ENCODE data around the gene SLC66A1. TPM values are rescaled to one million over a fixed set of nuclear protein-coding genes. Genes with fewer than 3 reads are reported as not detected.

The SLC66A1 gene
- polyA plus RNA-seq, 2 of the 4 experiments (the other 2 are of a cell fraction) = 5.6 to 12.6 TPM

GRCh38 chr1:19319196-19319595 is 7.1 kb downstream of the SLC66A1 start (continued):
- TF ChIP-seq, protein P1, sequence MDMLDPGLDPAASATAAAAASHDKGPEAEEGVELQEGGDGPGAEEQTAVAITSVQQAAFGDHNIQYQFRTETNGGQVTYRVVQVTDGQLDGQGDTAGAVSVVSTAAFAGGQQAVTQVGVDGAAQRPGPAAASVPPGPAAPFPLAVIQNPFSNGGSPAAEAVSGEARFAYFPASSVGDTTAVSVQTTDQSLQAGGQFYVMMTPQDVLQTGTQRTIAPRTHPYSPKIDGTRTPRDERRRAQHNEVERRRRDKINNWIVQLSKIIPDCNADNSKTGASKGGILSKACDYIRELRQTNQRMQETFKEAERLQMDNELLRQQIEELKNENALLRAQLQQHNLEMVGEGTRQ (IDR thresholded peaks at IDR 0.05) = no peak
- no peak for TF ChIP-seq JUN (IDR thresholded peaks at IDR 0.05)

DNA sequence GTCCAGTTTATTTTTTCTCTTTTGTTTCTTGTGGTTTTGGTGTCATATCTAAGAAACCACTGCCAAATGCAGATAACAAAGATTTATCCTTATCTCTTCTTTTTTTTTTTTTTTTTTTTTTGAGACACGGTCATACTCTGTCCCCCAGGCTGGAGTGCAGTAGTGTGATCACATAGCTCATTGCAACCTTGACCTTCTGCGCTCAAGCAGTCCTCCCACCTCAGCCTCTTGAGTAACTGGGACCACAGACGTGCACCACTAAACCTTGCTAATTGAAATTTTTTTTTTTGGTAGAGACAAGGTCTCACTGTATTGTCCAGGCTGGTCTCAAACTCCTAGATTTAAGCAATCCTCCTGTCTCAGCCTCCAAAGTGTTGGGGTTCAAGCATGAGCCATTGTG is 8.9 kb downstream of the SLC66A1 start:
- ChIA-PET POLR2A (no interaction called here), CTCF (interaction anchor here (0.6 kb wide), 1 partner anchor 21 kb away, joined by 3 read pairs; no protein-coding TSS in a partner anchor)
- no peaks in the 10 kb centered on the region for H3K4me1 ChIP-seq
- DNase-seq (ENCODE audit: low read depth in 1 of 2, low spot score in 1 of 2) (no peak), ATAC-seq (no peak), FAIRE-seq (no peak)
- H3K4me3 ChIP-seq = no peak overlapping the region
- H3K9me3 ChIP-seq = no peaks in the 10 kb centered on the region
- TF ChIP-seq RARB (CRISPR knock-in tag; IDR thresholded peaks at IDR 0.05) = no peak
- 88% methylated on average over 3 of the region's 3 CpGs for WGBS (ENCODE audit: missing lambda C conversion rate)
- H3K27ac ChIP-seq = no peak overlapping the region
- H3K4me2 ChIP-seq = no peak overlapping the region

- no peak for DNase-seq (ENCODE audit: low read depth in 1 of 2, low spot score in 1 of 2)
- Histone ChIP-seq H3K4me3 (no peak overlapping the region), H3K27ac (no peak overlapping the region), H3K4me1 (no peaks in the 10 kb centered on the region), H3K4me2 (no peak overlapping the region), H3K9me3 (no peaks in the 10 kb centered on the region)
- no peak for FAIRE-seq
- no peak for ATAC-seq
- WGBS (ENCODE audit: missing lambda C conversion rate) = 92% methylated on average over 10 of the region's 10 CpGs
- TF ChIP-seq RFX5 (IDR thresholded peaks at IDR 0.05) (no peak), NR3C1 (IDR thresholded peaks at IDR 0.05) (no peak), JUN (IDR thresholded peaks at IDR 0.05) (no peak), CBX8 (IDR thresholded peaks at IDR 0.05) (no peak), BHLHE40 (IDR thresholded peaks at IDR 0.05; ENCODE audit: low read depth, low read length) (no peak), RNF2 (IDR thresholded peaks at IDR 0.05; ENCODE audit: borderline replicate concordance, low read depth) (no peak), ATOH8 (CRISPR knock-in tag; IDR thresholded peaks at IDR 0.05; ENCODE audit: low read depth) (no peak), TP53 (CRISPR knock-in tag; IDR thresholded peaks at IDR 0.05) (no peak), EP300 (IDR thresholded peaks at IDR 0.05) (no peak), HOXB5 (CRISPR knock-in tag; IDR thresholded peaks at IDR 0.05) (no peak), PBX3 (IDR thresholded peaks at IDR 0.05) (no peak), HDAC2 (IDR thresholded peaks at IDR 0.05) (no peak), ZC3H11A (IDR thresholded peaks at IDR 0.05) (no peak), POLR2A (IDR thresholded peaks at IDR 0.05; ENCODE audit: low read length) (no peak), HES2 (IDR thresholded peaks at IDR 0.05) (no peak), PHF8 (IDR thresholded peaks at IDR 0.05; ENCODE audit: borderline replicate concordance, low read depth) (no peak), MAZ (IDR thresholded peaks at IDR 0.05; ENCODE audit: borderline replicate concordance, low read depth, low read length) (no peak)
- TF ChIP-seq, protein P2, sequence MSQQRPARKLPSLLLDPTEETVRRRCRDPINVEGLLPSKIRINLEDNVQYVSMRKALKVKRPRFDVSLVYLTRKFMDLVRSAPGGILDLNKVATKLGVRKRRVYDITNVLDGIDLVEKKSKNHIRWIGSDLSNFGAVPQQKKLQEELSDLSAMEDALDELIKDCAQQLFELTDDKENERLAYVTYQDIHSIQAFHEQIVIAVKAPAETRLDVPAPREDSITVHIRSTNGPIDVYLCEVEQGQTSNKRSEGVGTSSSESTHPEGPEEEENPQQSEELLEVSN (IDR thresholded peaks at IDR 0.05; ENCODE audit: borderline replicate concordance, low read depth) = no peak
- TF ChIP-seq, protein P3, sequence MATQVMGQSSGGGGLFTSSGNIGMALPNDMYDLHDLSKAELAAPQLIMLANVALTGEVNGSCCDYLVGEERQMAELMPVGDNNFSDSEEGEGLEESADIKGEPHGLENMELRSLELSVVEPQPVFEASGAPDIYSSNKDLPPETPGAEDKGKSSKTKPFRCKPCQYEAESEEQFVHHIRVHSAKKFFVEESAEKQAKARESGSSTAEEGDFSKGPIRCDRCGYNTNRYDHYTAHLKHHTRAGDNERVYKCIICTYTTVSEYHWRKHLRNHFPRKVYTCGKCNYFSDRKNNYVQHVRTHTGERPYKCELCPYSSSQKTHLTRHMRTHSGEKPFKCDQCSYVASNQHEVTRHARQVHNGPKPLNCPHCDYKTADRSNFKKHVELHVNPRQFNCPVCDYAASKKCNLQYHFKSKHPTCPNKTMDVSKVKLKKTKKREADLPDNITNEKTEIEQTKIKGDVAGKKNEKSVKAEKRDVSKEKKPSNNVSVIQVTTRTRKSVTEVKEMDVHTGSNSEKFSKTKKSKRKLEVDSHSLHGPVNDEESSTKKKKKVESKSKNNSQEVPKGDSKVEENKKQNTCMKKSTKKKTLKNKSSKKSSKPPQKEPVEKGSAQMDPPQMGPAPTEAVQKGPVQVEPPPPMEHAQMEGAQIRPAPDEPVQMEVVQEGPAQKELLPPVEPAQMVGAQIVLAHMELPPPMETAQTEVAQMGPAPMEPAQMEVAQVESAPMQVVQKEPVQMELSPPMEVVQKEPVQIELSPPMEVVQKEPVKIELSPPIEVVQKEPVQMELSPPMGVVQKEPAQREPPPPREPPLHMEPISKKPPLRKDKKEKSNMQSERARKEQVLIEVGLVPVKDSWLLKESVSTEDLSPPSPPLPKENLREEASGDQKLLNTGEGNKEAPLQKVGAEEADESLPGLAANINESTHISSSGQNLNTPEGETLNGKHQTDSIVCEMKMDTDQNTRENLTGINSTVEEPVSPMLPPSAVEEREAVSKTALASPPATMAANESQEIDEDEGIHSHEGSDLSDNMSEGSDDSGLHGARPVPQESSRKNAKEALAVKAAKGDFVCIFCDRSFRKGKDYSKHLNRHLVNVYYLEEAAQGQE (IDR thresholded peaks at IDR 0.05) = no peak
- POLR2A ChIA-PET = no interaction called here
- CTCF ChIA-PET = no interaction called here
These were observed 10.4 kb downstream of the SLC66A1 start for GRCh38 chr1:19322481-19322880.

Measured in A549 (cell line).